Kidney glomerular epithelial cell (primary cell): ENCODE measurements around the gene TEX10.
"Not testable (repeated sequence)": the region's sequence is repeated elsewhere in the genome, so short reads cannot be mapped to it uniquely, and the experiment has no call there.

Experiments used
- DNase-seq: peaks from one replicate; lab custom pipeline; 2025; lab: John Stamatoyannopoulos, UW

TEX10 gene

DNA sequence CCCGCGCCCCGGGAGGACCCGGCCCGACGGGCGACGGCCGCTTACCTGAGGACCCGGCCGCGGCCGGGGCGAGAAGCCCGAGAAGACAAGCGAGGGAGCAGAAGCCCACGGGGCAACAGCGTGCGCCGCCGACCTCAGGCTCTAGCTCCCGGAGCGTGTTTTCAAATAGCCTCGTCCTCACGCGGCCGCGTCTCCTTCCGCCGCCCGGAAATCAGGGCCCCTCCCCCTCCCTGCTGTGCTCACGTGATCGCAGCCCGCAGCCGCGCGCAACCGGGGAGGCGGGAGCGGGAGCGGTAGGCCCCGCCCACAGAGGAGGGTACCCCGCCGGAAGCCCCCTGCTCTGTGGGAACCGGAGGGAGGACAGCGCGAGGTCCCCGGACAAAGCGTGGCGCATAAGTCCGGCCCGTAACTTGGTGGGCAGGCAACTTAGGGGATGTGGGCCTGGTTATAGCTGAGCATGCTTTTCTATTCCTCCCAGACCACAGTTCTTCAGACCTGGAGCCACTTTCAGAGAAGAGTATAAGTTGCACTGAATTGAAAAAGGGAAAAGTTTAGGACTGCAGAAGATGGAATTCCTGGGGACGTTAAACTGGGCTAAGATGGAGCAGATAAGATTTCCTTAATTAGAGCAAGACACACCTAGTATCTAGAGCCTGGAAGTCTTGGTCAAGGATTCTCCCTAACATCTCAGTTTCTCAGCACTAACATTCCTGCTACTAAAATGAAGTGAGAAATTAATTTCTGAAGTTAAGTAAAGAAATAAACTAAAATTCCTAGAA, at the start of gene TEX10:
TEX10 (minus strand) TSS at position 216 of the 779 bp plus-strand sequence. CDS start 3,579 bp downstream, outside the sequence.
- peak; percentile 45 for DNase-seq

DNA sequence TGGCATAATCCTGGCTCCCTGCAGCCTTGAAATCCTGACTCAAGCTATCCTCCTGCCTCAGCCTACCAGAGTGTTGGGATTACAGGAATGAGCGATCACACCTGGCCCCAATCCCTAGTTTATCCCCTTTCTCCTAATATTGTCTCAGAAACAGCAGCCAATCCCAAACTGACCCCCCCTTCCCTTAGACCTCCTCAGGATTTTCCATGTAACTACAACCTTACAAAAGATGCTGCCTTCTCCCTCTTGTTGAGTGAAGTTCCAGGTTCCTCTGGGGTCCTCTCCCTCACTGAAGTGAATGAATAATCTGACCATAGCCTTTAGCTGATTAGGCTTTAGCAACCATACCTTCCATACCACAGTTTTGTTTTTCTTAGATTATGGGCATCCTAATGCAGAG, 48.3 kb upstream of the TEX10 start:
- DNase-seq, result no peak

DNA sequence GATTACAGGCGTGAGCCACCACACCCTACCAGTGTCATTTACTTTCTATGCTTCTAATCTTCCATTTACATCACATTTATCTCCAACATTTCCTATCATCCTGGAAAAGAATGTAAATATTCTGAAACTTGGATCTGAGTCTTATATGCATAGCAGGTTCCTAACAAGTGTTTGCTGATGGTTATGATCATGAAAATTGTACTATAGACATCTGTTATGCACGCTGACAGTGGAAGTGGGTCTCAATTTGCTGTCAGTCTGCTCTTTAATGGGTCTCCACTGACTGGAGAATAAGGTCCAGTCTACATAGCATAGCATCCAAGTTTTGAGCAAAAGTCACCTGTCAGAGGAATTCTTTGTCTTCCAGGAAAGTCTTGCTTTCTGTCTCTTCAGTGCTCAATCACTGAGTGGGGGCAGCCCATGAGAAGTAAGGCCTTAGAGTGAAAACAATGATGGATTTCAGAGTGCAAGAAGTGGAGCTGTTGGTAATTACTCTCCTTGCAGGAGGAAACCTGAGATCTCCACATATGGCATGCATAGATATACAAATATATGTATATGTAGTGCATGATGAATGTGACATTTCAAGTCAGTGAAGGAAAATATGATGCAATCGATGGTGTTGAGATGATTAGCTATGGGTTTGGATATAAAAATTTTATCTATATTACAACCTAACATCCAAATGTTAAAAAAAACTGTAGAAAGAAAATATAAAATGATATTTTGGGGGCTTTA, 45.0 kb upstream of the TEX10 start:
- DNase-seq, result no peak

DNA sequence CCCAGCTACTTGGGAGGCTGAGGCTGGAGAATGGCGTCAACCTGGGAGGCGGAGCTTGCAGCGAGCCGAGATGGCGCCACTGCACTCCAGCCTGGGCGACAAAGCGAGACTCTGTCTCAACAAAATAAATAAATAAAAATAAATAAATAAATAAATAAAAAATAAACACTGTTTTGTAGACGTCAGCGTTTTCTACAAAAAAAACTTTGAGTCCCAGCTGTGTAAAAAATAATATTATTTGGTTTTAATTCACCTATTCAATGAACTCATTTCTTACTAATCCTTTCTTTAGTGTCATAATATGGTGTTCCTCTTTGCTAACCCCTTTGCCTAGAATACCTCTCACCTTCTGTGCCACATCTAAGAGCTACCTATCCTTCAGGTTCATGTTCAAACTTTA, 44.0 kb upstream of the TEX10 start:
- DNase-seq, result no peak

DNA sequence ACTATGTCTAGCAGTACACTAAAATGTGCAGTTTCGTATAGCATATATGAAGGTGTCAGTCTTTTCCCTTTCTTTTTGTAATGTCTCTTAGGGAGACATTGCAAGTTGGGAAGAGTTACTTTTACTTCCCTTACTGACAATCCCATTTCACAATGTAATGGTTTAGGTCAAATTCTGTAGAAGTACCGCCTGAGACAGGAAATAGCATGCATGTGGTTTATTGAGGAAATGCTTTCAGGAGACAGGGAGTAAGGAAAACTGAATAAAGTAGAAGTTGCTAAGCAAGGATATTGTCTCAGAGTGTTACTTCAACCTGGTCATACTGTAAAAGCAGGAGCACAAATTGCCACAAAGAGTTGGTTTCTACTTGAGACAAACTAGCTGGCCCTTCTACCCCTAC, 42.1 kb upstream of the TEX10 start:
- no peak for DNase-seq

DNA sequence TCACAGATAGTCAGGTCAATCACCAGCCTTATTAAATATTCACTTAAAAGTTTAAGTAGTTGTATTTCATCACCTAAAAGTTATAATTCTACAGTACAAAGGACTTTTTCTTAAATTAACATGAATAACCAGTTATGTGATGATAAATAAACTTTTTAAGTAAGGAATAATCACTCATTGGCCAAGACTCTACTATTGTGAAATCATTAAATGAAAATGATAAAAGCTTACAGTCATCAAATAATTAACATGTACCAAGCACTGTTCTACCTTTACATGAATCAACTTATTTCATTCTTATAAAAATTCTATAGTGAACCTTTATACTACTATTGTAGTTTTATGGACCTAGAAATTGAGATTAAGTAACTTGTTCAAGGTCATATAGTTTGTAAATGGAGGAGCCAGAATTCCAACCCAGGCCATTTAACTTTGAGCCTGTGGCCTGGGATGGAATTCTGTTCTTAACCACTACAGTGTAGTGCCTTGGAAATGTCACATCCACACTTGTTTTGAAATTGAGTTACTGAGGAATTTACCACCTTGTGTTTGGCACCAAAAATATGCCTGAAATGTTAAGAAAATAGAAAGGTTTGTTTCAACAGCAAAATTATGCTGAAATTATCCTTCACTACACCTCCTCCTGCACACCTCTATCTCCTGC, 41.4 kb upstream of the TEX10 start:
- no peak for DNase-seq

DNA sequence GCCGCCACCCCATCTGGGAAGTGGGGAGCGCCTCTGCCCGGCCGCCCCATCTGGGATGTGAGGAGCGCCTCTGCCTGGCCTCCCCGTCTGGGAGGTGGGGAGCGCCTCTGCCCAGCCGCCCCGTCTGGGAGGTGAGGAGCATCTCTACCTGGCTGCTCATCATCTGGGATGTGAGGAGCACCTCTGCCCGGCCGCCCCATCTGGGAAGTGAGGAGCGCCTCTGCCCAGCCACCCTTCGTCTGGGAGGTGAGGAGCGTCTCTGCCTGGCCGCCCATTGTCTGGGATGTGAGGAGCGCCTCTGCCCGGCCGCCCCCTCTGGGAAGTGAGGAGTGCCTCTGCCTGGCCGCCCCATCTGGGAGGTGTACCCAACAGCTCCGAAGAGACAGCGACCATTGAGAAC, 40.2 kb upstream of the TEX10 start:
- DNase-seq, result not testable (repeated sequence)

DNA sequence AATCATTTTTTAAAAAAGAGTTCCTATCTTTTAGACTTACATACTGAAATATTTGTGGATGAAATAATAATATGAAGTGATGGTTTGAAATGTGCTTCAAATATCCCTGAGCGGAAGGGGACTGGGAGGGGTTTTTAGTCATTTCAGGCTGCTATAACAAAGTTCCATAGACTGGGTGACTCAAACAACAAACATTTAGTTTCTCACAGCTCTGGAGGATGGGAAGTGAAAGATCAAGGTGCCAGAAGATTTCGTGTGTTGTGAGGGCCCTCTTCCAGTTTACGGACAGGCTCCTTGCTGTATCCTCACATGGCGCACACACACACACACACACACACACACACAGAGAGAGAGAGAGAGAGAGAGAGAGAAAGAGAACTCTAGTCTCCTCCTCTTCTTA, 27.1 kb upstream of the TEX10 start:
- DNase-seq, result peak; percentile 5

DNA sequence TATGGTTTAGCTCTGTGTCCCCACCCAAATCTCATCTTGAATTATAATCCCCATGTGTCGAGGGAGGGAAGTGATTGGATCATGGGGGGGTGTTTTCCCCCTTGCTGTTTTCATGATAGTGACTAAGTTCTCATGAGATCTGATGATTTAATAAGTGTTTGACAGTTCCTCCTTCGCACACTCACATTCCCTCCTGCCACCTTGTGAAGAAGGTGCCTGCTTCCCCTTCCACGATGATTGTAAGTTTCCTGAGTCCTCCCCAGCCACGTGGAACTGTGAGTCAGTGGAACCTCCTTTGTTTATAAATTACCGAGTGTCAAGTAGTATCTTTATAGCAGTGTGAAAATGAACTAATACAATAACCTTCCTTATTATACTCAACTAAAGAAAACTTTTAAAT, 24.3 kb upstream of the TEX10 start:
- DNase-seq, result no peak

DNA sequence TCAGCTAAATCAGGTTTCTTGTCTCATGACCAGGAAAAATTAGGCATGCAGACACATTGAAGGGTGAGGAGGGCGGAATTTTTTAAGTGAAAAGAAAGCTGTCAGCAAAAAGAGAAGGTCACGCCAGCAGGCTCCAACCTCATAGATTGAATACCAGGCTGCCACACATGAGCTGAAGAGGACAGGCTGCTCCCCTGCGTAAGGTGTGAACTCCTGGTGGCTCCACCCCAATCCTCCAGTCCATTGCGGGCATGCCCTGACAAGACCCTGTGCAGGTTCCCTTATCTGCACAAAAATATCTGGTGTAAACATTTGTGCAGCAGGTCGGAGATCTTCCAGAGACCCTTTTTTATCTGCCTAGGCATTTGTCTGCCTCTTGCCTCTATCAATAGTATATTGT, 22.9 kb upstream of the TEX10 start:
- no peak for DNase-seq

DNA sequence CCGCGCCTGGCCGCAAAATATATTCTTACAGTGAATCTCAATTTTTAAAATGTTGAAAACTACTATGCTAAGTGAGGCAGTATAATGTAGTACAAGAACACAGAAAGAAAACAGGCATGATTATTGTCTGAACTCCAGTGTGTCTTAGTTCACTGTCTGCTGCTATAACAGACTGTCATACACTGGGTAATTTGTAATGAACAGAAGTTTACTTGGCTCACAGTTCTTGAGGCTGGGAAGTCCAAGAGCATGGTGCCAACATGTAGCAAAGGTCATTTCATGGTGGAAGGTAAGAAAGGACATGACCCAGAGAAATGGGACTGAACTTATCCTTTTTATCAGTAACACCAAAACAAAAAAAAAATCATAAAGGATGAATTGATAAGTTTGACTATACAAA, 19.9 kb upstream of the TEX10 start:
- no peak for DNase-seq

DNA sequence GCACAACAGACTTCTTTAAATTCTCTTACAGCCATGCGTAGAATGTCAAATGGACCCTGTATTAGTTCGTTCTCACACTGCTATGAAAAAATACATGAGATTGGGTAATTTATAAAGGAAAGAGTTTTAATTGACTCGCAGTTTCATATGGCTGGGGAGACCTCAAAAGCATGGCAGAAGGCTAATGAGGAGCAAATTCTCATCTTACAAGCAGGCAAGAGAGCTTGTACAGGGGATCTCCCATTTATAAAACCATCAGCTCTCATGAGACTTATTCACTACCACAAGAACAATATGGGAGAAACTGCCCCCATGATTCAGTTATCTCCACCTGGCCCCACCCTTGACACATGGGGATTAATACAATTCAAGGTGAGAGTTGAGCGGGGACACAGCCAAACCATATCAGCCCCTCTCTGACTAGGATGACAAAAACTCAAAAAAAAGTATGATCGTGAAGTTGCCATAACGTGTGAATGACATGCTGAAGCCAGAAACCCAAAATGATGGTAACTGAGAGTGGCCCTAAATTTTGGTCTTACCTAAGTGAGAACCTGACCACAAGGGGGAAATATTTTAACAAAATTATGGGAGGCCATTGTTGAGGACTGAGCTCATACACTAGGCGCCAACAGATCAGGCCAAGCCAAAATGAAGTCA, 17.5 kb upstream of the TEX10 start:
- DNase-seq, result no peak

DNA sequence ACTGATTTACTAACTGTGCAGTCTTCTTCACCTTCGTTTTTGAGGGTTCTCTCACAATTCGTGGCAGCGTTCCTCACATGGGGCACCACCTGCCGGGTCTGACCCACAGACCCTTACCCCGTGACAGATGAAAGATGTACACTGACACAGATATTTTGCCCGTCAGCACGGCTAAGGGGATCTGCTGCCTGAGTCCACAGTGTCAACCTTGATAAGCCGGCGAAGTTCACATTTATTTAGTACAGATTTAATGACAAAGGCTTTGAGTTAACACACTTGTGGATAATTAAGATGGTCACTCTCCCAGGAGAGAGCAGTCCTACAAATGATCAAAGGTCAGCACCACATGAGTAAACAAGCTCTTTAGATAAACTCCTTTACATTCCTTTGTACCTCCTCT, 15.9 kb upstream of the TEX10 start:
- no peak for DNase-seq

DNA sequence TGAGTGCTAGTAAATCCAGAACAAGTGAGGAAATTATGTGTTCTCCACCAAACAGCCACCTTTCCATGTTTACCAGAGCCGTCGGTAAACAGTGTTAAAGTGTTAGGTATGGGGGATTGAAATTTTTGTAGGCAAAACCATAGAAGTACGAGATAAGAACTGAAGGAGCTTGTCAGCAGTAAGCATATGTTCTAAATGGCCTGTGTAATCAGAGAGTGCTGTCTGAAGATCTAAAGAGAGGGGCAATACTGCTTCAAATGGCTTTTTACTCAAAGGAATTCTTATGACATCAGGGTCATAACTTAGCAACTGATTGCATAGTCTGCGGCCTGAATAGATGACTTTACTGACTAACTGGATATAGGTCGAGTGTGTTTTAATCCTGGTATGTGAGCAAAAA, 13.4 kb upstream of the TEX10 start:
- no peak for DNase-seq

DNA sequence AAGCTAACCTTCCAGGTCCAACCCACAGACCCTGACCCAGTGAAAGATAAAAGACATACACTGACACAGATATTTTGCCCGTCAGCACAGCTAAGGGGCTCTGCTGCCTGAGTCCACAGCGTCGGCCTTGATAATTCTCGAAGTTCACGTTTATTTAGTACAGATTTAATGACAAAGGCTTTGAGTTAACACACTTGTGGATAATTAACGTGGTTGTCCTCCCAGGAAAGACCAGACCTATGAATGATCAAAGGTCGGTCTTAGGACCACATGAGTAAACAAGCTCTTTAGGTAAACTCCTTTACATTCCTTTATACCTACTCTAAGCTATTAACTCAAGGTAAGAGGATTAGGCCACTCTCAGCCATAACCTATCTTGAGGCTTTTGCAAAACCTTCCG, 11.3 kb upstream of the TEX10 start:
- DNase-seq, result no peak

DNA sequence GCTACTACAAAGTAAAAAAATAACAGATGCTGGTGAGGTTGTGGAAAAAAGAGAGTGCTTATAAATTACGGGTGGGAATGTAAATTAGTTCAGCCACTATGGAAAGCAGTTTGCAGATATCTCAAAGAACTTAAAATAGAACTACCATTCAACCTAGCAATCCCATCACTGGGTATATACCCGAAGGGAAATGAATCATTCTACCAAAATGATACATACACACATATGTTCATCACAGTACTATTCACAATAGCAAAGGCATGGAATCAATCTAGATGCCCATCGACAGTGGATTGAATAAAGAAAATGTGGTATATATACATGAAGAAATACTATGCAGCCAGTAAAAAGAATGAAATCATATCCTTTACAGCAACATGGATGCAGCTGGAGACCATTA, 6.3 kb upstream of the TEX10 start:
- no peak for DNase-seq

DNA sequence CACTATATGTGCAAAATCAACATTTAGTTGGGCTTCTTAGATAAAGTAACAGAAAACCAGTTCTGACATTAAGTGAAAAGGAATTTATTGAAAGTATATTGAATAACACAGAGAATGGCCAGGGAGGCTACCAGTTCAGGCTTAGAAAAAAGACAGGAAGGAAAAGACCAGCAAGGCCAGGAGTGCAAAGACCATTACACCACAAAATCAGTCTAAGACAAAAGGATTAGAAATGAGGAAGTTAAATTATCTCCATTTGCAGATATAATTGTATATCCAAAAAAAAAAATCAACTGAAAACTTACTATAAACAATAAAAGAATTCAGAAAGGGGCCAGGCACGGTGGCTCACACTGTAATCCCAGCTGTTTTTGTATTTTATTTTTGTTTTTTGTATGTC, 4.8 kb upstream of the TEX10 start:
- no peak for DNase-seq

DNA sequence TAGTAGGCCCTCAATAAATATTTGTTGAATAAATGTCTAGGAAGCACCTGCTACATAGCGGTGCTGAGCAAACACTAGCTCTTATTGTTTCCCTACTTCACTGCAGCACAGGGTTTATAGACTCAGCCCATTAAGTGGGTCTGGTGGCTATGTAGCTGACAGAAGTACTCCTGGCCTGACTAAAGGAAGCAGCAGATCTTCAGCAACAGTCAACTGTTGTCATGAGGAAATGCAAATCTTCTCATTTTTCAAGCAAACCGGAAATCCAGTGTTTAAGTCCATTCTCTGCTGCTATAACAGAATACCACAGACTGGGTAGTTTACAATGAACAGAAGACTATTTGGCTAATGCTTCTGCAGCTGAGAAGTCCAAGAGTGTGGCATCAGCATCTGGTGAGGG, 2.8 kb upstream of the TEX10 start:
- DNase-seq, result no peak

DNA sequence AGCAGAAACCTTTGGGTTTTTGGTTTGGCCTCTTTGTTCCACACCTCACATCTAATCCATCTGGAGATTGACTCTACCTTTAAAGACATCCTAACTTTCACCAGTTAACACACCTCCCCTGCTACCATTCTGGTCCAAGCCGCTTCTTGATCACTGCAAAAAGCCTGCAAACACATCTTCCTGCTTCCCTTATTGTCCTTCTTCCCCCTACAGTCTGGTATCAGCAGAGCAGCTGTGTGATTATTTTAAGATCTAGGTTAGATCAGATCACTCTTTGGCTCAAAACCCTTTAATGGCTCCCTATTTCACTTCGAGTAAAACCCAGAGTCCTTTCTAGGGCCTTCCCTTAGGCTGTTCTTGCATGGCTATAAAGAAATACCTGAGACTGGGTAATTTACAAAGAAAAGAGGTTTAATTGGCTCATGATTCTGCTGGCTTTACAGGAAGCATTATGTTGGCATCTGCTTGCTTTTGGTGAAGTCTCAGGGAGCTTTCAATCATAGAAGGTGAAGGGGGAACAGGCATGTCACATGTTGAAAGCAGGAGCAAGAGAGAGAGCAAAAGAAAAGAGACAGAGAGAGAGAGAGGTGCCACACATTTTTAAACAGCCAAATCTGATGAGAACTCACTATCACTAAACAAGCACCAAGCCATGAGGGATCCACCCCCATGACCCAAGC, 1.5 kb upstream of the TEX10 start:
- no peak for DNase-seq

DNA sequence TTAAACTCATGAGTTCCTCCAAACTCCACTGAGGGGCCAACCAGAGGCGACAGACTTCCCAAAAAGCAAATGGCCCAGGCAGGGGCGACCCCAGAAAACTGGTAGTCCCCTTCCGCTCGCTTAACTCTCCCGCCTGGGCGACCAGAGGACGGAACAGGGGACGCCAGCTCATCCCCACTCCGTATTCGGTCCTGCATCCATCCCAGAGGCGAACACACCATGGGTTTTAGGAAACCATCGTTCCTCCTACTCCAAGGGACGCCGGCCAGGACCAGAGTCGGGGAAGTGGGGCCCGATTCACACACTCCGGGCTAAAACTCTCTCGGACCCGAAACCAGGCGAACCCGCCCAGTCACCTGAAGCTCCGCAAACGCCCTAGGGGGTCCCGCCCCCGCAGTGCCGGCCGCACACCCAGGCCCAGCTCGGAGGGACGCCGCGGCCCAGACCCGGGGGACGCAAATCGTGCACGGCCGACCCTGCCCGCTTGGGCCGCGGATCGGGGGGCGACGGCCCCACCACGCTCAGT, 478 bp downstream of the TEX10 start:
- no peak for DNase-seq

DNA sequence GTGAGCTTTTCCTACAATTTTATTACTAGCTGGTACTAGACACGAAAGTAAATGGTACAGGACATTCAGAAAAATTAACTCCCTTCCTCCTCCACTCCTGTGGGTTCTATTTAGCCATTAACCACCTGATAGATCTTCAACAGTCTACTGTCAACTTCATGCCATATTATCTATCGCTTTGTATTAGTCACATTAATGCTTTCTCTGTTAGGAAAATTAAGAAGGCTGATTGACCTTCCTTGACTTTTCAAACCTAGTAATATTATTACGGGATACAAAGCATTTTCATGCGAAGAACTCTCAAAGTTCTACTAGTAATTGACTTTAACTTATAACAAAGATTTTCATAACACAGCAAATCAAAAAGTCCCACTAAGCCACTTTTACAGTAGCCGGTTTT, 1.2 kb downstream of the TEX10 start:
- no peak for DNase-seq

DNA sequence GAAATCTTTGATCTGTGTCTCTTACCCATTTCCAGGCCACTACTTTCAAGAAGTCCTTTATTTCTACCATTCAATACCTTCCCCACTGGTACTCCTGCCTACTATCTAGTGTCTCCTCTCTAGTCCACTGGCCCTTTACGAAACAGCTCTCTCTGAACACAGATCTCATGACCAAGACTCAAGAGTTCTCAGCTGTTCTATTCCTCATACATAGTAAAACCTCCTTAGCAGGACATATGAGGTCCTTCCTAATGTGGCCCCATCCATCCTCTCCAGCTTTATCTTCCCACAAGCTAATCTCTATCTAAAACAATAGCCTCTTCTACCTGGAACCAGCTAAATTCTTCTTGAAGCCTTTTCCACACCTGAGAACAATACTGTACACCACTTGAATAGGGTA, 2.6 kb downstream of the TEX10 start:
- DNase-seq, result no peak
